Activated naive CD4-positive, alpha-beta T cell treated with anti-CD3 and anti-CD28 coated beads for 36 hours (primary cell): Measurements from ENCODE around the gene PTPRR. TPM values are rescaled to one million over a fixed set of nuclear protein-coding genes. Genes with fewer than 3 reads are reported as not detected.

Experiments used
- CTCF ChIA-PET: fragments of 350-600 bp; sonication (Branson Sonifier 250); formaldehyde crosslinking; loops from one replicate; lab custom pipeline; 2021; ENCODE audit warnings: antibody characterized with exemption; lab: Charles Lee
- DNase-seq: peaks from one replicate; pipeline ENCODE4 v3.0.0-alpha.2; 2020
- H3K27ac Mint-ChIP-seq: one replicate; pipeline ENCODE4 v1.8.0; 2021; ENCODE audit warnings: mild to moderate bottlenecking, mixed read lengths
- H3K27me3 Mint-ChIP-seq: one replicate; pipeline ENCODE4 v1.8.0; 2021; ENCODE audit warnings: low read depth, mixed read lengths
- H3K36me3 Mint-ChIP-seq: one replicate; pipeline ENCODE4 v1.8.0; 2021; ENCODE audit warnings: low read depth, mixed read lengths
- H3K4me1 Mint-ChIP-seq: one replicate; pipeline ENCODE4 v1.8.0; 2021; ENCODE audit warnings: low read depth, mixed read lengths
- H3K4me3 Mint-ChIP-seq: one replicate; pipeline ENCODE4 v1.8.0; 2021; ENCODE audit warnings: mild to moderate bottlenecking, moderate library complexity, mixed read lengths
- H3K9me3 Mint-ChIP-seq: one replicate; pipeline ENCODE4 v1.8.0; 2021; ENCODE audit warnings: mixed read lengths
- intact Hi-C: fragments of 100-400 bp; cut with micrococcal nuclease; formaldehyde crosslinking; loops from one replicate; pipeline ENCODE4 v1.15.1; 2023
- total RNA-seq, 2 experiments: library from RNA; stranded (reverse); gene quantifications; one replicate each; pipeline ENCODE4 v1.2.3, GENCODE V29; 2021

PTPRR gene
- total RNA-seq, 2 experiments from 2014 or later: not detected

DNA sequence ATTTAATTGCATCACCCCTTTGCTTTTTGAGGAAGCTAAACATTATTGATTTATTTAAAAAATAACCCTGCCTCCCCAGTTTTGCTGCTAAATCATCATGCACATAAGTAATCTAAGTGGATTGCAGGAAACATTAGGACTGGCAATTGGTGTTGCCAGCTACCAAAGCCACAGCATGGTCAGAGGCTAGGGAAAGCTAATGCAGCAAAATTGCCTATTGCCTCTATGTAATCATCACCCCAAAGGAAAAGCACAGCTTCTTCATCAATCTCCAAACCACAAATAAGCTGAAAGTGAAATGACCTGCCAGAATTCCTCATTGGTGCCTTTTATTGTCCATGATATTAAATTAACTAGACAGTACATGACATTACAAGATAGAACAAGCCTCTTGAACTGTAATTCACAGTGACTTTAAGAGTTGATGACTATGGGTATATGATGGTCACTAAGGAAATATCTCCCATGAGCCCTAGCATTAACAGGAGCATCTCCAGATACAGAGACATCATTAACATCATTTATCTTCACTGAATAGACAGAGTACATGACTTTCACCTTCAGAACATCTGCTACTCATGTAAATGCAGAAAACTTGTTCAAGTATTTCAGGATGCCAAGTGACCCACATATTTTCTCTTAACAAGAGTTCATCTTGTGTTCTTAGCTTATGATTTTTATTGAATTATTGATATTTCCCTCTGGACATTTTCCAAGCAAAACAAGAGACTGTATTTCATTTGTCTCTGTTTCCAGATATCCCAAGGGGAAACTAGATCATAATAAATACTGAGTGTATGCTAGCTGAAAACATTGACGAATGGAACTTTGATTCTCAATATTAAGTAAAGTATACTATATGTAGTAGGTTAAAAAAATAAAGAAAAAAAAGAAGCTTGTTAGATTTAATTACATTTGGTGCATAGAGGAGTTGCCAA lies 29.4 kb downstream of the PTPRR start:
- DNase-seq: no peak

GRCh38 chr12:70885956-70886355 lies 34.6 kb downstream of the PTPRR start:
- Mint-ChIP-seq H3K27ac (no peak overlapping the region), H3K36me3 (no peaks in the 10 kb centered on the region), H3K4me1 (no peaks in the 10 kb centered on the region), H3K9me3 (no peaks in the 10 kb centered on the region), H3K4me3 (no peak overlapping the region), H3K27me3 (no peaks in the 10 kb centered on the region)
- intact Hi-C loops: no loop called here
- DNase-seq: no peak
- CTCF ChIA-PET: no interaction called here

More for the DNA sequence above, 29.4 kb downstream of the PTPRR start:
- intact Hi-C loops: no loop called here
- Mint-ChIP-seq H3K36me3 (no peaks in the 10 kb centered on the region), H3K27me3 (no peaks in the 10 kb centered on the region), H3K27ac (no peak overlapping the region), H3K9me3 (no peaks in the 10 kb centered on the region), H3K4me1 (no peaks in the 10 kb centered on the region), H3K4me3 (no peak overlapping the region)
- CTCF ChIA-PET: interaction anchor here (0.5 kb wide), 1 partner anchor 33 kb away, joined by 3 read pairs; no protein-coding TSS in a partner anchor

- intact Hi-C loops: no loop called here
- no peak for DNase-seq
- Mint-ChIP-seq H3K4me1 (no peaks in the 10 kb centered on the region), H3K27ac (no peak overlapping the region), H3K4me3 (no peak overlapping the region), H3K36me3 (no peaks in the 10 kb centered on the region), H3K9me3 (no peaks in the 10 kb centered on the region), H3K27me3 (no peaks in the 10 kb centered on the region)
- CTCF ChIA-PET: interaction anchor here (0.6 to 0.8 kb wide), 2 partner anchors 67 to 999 kb away, joined by 3 to 5 read pairs; no protein-coding TSS in a partner anchor
These were observed 36.7 kb downstream of the PTPRR start for GRCh38 chr12:70883855-70884254.

DNA sequence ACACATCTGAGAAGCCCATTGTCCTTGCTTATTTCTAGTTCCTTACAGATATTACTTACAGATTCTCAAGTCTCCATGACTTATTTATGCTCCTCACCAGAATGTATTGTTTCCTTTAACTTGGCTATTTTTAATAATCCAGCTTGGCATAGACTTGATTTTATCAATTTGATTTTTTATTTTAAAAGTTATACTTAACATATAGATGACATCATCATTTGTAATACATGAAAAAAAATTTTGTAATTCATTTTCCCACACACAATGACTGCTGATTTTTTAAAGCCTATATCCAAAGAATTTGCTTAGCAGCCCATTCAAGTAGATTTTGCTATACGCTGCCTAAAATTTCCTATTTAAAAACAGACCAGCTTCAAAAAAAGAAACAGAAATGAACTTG lies 39.8 kb downstream of the PTPRR start:
- no peak overlapping the region for H3K27ac Mint-ChIP-seq
- H3K9me3 Mint-ChIP-seq: peaks cover 9% of the 10 kb centered on the region
- DNase-seq: no peak
- no peaks in the 10 kb centered on the region for H3K4me1 Mint-ChIP-seq
- intact Hi-C loops: no loop called here
- H3K36me3 Mint-ChIP-seq: no peaks in the 10 kb centered on the region
- no peaks in the 10 kb centered on the region for H3K27me3 Mint-ChIP-seq
- CTCF ChIA-PET: no interaction called here
- H3K4me3 Mint-ChIP-seq: no peak overlapping the region

- intact Hi-C loops: no loop called here
- H3K9me3 Mint-ChIP-seq: peaks cover 10% of the 10 kb centered on the region
- no peak for DNase-seq
- CTCF ChIA-PET: no interaction called here
- no peak overlapping the region for H3K27ac Mint-ChIP-seq
- no peaks in the 10 kb centered on the region for H3K27me3 Mint-ChIP-seq
- no peaks in the 10 kb centered on the region for H3K36me3 Mint-ChIP-seq
- H3K4me3 Mint-ChIP-seq: no peak overlapping the region
- no peaks in the 10 kb centered on the region for H3K4me1 Mint-ChIP-seq
These were observed 43.6 kb downstream of the PTPRR start for GRCh38 chr12:70876952-70877351.

- no peak overlapping the region for H3K4me3 Mint-ChIP-seq
These were observed 44.9 kb downstream of the PTPRR start for GRCh38 chr12:70875628-70876027.

DNA sequence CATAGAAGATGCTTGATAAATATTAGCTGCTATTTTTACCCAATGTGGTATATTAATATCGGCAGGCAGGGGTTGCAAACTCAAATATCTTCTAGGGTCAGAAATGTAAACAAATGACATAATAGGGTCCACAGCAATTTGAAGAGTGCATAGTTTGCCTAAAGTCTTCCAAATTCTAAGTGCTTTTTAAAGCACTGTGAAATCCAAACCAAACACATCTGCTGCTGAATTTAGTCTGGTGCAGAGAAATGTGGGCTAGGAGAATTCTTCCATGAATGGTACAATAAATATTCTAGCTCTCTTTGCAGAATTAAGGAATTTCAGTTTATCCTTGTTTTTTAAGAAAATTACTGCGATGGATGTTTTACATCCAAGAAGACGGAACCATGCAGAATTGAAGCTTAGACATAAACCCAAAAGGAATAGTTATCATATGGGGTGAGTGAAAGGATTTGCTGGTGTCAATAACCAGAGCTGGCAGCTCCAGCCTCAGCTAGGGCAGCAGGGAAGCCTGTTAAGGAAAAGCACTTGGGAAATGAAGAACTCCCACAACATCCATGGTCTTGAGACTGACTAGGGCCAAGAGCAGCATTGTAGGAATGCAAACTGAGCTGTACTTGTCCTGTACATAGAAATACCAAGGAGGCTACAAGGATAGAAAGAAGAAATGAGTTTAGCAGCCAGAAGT lies 65.5 kb downstream of the PTPRR start:
- CTCF ChIA-PET: no interaction called here
- no peaks in the 10 kb centered on the region for H3K9me3 Mint-ChIP-seq
- H3K36me3 Mint-ChIP-seq: no peaks in the 10 kb centered on the region
- no peak overlapping the region for H3K4me3 Mint-ChIP-seq
- peaks cover 3% of the 10 kb centered on the region for H3K27me3 Mint-ChIP-seq
- H3K4me1 Mint-ChIP-seq: no peaks in the 10 kb centered on the region
- no peak overlapping the region for H3K27ac Mint-ChIP-seq
- intact Hi-C loops: no loop called here
- DNase-seq: no peak

More at GRCh38 chr12:70875628-70876027, 44.9 kb downstream of the PTPRR start:
- Mint-ChIP-seq H3K36me3 (no peaks in the 10 kb centered on the region), H3K9me3 (peaks cover 10% of the 10 kb centered on the region), H3K27ac (no peak overlapping the region), H3K4me1 (no peaks in the 10 kb centered on the region), H3K27me3 (no peaks in the 10 kb centered on the region)
- intact Hi-C loops: no loop called here
- CTCF ChIA-PET: no interaction called here
- no peak for DNase-seq

DNA sequence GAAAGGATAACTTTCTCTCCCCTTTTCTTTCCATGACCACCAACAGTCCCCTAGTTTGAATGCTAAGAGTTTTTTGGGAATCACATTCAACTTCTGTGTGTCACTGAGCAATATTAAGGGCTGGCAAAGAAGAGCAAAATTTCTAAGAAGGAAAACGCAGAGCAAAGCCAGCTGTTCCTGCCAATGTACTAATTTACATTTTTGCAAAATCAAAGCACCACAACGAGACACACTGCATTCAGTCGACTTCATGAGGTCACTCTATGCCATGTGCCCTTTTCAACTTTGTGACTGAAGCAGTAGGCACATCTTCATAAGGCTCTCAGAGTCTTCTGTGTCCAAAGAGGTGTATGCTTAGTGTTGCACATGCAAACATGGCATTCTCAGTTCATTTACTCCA lies 66.4 kb downstream of the PTPRR start:
- Mint-ChIP-seq H3K4me1 (no peaks in the 10 kb centered on the region), H3K27ac (no peak overlapping the region), H3K4me3 (no peak overlapping the region), H3K36me3 (no peaks in the 10 kb centered on the region), H3K27me3 (peaks cover 3% of the 10 kb centered on the region), H3K9me3 (no peaks in the 10 kb centered on the region)
- DNase-seq: no peak
- CTCF ChIA-PET: no interaction called here
- intact Hi-C loops: no loop called here

- CTCF ChIA-PET: no interaction called here
- no peak for DNase-seq
- intact Hi-C loops: no loop called here
- H3K27me3 Mint-ChIP-seq: peaks cover 3% of the 10 kb centered on the region
- H3K9me3 Mint-ChIP-seq: no peaks in the 10 kb centered on the region
- H3K27ac Mint-ChIP-seq: no peak overlapping the region
- H3K4me1 Mint-ChIP-seq: no peaks in the 10 kb centered on the region
- no peaks in the 10 kb centered on the region for H3K36me3 Mint-ChIP-seq
- H3K4me3 Mint-ChIP-seq: no peak overlapping the region
These were observed 67.2 kb downstream of the PTPRR start for GRCh38 chr12:70853326-70853725.

DNA sequence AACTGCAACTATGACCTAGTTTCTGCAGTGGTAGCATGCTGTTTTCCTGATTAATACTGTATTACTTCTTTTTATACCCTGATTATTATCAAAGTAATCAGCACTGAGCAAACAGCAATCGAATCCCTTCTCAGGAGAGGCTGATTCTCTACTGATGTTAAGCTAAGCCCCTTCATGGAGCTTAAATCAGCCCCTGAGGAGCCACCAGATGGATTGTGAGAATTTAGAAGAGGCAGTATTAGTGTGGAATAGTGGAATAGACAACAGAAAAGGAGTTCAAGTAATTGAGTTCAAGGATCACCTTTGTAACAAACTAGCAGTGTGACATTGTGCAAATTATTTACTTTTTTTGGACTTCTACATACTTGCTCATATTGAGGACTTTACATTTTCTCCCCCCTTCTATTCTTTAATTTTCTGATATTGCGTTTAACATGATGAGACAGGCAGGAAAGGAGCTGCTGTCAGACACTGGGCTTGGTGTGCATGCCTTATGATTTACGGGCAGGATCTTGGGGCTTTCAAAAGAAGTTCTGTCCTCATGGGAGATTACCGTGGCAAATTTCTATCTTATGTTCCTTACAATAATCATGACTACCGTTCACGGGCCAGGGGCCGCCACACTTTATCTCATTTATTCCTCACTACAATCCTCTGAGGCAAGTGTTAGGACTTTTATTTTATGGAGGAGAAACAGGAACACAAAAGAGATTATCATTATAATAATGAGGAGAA lies 68.0 kb downstream of the PTPRR start:
- Mint-ChIP-seq H3K4me3 (no peak overlapping the region), H3K27me3 (peaks cover 3% of the 10 kb centered on the region), H3K36me3 (no peaks in the 10 kb centered on the region), H3K4me1 (no peaks in the 10 kb centered on the region), H3K27ac (no peak overlapping the region), H3K9me3 (no peaks in the 10 kb centered on the region)
- intact Hi-C loops: no loop called here
- CTCF ChIA-PET: interaction anchor here (0.5 to 0.7 kb wide), 2 partner anchors 48 to 922 kb away, joined by 3 to 4 read pairs; no protein-coding TSS in a partner anchor
- no peak for DNase-seq

DNA sequence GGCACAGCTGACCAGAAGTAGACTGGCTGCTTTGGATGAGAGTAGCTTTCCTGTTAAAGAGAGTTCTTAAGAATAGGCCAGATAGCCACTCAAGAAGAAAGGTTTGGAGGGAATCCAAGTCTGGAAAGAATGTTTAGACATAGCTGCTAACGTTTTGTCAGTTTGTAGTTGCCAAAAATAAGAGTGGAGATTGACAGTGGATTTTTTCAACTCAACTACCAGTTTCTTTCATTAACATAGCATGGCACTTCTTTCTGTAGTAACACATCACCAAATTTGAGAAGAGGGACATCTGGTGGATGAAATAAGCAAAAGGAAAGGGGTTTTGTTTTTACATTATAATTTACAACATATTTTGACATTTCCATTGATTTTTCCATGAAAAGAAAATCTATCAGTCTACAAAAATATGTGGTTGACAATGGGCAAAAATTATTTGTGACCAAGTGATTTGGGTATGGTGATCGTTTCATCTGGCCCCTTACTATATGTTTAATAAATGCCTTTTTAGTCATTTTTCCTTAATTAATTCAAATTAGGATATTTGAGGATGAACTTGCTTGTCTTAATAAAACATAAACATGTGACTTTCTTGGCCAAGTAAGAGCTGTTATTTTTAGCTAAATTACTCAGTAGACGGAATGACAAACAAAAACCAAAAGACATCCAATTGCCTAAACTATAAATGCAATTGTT lies 71.1 kb downstream of the PTPRR start:
- Mint-ChIP-seq H3K27ac (no peak overlapping the region), H3K27me3 (peaks cover 3% of the 10 kb centered on the region), H3K9me3 (no peaks in the 10 kb centered on the region), H3K4me1 (no peaks in the 10 kb centered on the region), H3K36me3 (no peaks in the 10 kb centered on the region), H3K4me3 (no peak overlapping the region)
- CTCF ChIA-PET: interaction anchor here (0.6 kb wide), 2 partner anchors 150 to 970 kb away, joined by 3 read pairs; no protein-coding TSS in a partner anchor
- DNase-seq: no peak
- intact Hi-C loops: loop anchor here (1.0 kb wide), 1 partner anchor 116 kb away; no protein-coding TSS in a partner anchor
